Peyer's patch (tissue), 4 donors: Measurements from ENCODE around the gene GNG12.

Experiments
- POLR2A ChIP-seq, 2 donors: fragments of 450-650 bp; IDR thresholded peaks; one replicate each; pipeline ENCODE4 v1.5.1; 2017; ENCODE audit warnings: antibody characterized with exemption in 2 of 2, mild to moderate bottlenecking in 2 of 2, moderate library complexity in 2 of 2
- TF ChIP-seq, protein P1 (sequence below), 6 experiments: fragments of 450-650 bp in 4 of 6; fragments of 200-600 bp in 2 of 6; sonication (generic) in 1 of 6; IDR thresholded peaks; one replicate each; pipeline ENCODE4 v1.5.1; 2017 to 2019; ENCODE audit warnings: antibody characterized with exemption in 6 of 6, mild to moderate bottlenecking in 3 of 6, moderate library complexity in 1 of 6

DNA sequence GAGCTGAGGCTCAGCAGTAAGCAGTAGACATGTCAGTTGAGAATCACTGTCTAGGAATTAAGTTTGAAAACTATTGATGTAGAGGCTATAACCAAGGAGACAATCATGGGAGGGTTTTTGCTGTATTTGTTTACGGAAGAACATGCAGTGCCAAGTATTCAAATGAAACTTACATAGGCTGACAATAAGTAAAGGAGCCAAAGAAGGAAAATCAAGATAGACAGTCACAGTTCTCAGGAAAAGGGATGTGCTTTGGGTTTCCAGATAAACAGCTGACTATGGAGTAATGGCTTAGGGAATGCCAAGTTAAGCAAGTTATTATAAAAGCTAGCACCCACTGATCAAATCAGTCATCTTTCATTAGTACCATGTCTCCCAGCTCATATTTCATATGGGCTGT lies 21.5 kb downstream of the GNG12 start:
- TF ChIP-seq, protein P1, sequence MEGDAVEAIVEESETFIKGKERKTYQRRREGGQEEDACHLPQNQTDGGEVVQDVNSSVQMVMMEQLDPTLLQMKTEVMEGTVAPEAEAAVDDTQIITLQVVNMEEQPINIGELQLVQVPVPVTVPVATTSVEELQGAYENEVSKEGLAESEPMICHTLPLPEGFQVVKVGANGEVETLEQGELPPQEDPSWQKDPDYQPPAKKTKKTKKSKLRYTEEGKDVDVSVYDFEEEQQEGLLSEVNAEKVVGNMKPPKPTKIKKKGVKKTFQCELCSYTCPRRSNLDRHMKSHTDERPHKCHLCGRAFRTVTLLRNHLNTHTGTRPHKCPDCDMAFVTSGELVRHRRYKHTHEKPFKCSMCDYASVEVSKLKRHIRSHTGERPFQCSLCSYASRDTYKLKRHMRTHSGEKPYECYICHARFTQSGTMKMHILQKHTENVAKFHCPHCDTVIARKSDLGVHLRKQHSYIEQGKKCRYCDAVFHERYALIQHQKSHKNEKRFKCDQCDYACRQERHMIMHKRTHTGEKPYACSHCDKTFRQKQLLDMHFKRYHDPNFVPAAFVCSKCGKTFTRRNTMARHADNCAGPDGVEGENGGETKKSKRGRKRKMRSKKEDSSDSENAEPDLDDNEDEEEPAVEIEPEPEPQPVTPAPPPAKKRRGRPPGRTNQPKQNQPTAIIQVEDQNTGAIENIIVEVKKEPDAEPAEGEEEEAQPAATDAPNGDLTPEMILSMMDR (IDR thresholded peaks at IDR 0.05): no peak
- TF ChIP-seq POLR2A (IDR thresholded peaks at IDR 0.05): no peak
